ENCODE data around the gene SNX18. TPM values are rescaled to one million over a fixed set of nuclear protein-coding genes. Genes with fewer than 3 reads are reported as not detected.

Gene SNX18
- total RNA-seq, 1 experiment from 2014 or later = 16.0 TPM

DNA sequence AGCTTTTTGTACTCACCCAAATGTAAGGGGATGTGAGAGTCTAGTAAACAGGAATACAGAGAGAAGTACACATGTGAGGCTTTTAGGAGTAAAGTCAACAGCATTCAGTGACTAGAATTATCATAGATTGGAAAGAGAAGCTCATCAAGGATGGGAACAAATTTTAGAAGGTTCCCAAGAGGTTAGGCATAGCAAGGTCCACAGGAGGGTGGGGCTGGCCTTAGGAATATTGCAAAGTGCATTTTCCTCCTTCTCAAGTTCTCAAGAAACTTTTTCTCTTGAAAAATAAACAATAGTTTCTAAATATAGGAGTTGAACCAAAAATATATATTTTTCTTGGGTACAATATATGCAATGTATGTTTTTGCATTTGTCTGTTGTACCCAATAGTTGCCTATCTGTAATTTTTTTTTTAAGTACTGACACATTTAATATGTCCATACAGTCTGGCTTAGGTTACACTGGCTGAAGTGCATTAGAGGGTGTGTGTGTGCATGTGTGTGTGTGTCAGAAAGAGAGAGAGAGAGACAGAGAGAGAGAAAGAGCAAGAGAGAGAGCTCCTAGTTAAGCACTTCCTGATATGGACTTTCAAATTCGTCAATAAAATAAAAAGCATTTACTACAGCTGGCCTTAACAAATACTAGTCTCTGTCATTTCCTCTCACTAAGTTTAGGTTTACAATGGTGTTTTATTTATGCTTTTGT is 62.2 kb downstream of the SNX18 start (continued):
- no peak for TF ChIP-seq YY1 (IDR thresholded peaks at IDR 0.05; ENCODE audit: extremely low read depth, insufficient replicate concordance, low read depth, low read length)
- TF ChIP-seq EZH2phosphoT487 (IDR thresholded peaks at IDR 0.05; ENCODE audit: borderline replicate concordance) = no peak
- TF ChIP-seq, protein P1, sequence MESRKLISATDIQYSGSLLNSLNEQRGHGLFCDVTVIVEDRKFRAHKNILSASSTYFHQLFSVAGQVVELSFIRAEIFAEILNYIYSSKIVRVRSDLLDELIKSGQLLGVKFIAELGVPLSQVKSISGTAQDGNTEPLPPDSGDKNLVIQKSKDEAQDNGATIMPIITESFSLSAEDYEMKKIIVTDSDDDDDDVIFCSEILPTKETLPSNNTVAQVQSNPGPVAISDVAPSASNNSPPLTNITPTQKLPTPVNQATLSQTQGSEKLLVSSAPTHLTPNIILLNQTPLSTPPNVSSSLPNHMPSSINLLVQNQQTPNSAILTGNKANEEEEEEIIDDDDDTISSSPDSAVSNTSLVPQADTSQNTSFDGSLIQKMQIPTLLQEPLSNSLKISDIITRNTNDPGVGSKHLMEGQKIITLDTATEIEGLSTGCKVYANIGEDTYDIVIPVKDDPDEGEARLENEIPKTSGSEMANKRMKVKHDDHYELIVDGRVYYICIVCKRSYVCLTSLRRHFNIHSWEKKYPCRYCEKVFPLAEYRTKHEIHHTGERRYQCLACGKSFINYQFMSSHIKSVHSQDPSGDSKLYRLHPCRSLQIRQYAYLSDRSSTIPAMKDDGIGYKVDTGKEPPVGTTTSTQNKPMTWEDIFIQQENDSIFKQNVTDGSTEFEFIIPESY (IDR thresholded peaks at IDR 0.05; ENCODE audit: extremely low read depth, insufficient replicate concordance, low read length) = no peak
- TF ChIP-seq EZH2 (IDR thresholded peaks at IDR 0.05) = no peak
- TF ChIP-seq CBX3 (IDR thresholded peaks at IDR 0.05; ENCODE audit: low read depth) = no peak

DNA sequence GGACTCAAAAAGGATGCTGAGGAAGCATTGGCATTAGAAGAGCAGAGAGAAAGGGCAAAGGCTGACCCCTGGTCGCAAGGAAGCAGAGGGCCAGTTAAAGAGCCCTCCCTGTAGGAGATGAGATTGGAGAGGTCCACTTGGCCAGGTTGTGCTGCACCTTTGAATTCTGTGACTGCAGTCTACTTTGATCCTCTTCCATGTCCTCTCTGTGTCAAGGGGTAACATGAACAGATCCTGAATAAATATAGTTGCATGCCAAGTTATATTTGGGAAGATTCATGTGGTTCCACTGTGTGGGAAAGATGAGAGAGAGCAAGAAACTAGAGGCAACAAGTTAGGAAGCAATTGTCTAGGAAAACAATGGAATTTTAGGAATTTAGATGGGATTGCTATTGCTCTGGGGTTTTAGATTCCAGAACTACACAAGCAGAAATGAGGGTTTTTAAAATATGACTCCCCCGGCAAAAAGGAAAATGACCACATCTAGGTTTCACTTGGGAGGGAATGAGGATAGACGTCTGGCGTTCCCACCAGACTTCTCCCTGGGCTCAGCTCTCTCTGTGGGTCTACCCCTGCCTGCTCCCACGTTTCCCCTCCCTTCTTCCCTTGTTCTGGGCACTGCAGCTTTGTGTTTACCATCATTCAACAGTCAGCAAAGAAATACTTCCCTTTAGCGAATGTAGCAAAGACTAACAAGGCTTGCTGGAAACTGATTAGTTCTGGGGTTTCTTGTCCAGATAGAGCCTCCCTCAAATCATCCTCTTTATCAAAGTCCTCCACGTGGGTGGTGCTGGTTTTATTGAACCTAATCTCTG is 63.6 kb downstream of the SNX18 start:
- H3K4me2 ChIP-seq (ENCODE audit: low read length) = no peak overlapping the region
- ChIA-PET CTCF (no interaction called here), POLR2A (no interaction called here), RAD21 (ENCODE audit: low non-redundant PET in 1 of 2, low total read pairs in 2 of 2, uncharacterized antibody in 2 of 2, unreplicated experiment in 2 of 2) (no interaction called here)
- ATAC-seq = no peak
- no peaks in the 10 kb centered on the region; a peak in 1 of 4 replicates for H3K9me3 ChIP-seq (ENCODE audit: control insufficient read depth in 1 of 2, insufficient read depth in 1 of 2, low read depth in 1 of 2, low read length in 2 of 2)
- H3K27me3 ChIP-seq (ENCODE audit: insufficient read depth, low read length) = no peaks in the 10 kb centered on the region
- no peaks in the 10 kb centered on the region for H3K9me2 ChIP-seq (ENCODE audit: insufficient read depth)
- intact Hi-C loops (cut with micrococcal nuclease) = no loop called here
- no peak for DNase-seq (ENCODE audit: low read depth, low spot score)
- BruUV-seq (replicated peaks) = no TSS peak
- H3K4me1 ChIP-seq (ENCODE audit: control insufficient read depth in 1 of 2, insufficient read depth in 2 of 2, low read length in 2 of 2) = no peaks in the 10 kb centered on the region
- H3K4me3 ChIP-seq (replicated peaks in 1 of 2; ENCODE audit: low read depth in 1 of 2, low read length in 2 of 2) = no peak overlapping the region
- no peak for TF ChIP-seq RAD21 (IDR thresholded peaks at IDR 0.05; ENCODE audit: low read depth)
- TF ChIP-seq CEBPB (IDR thresholded peaks at IDR 0.05; ENCODE audit: low read depth) = no peak
- TF ChIP-seq, protein P2, sequence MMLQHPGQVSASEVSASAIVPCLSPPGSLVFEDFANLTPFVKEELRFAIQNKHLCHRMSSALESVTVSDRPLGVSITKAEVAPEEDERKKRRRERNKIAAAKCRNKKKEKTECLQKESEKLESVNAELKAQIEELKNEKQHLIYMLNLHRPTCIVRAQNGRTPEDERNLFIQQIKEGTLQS (IDR thresholded peaks at IDR 0.05) = no peak
- TF ChIP-seq POLR2AphosphoS5 (IDR thresholded peaks at IDR 0.05; ENCODE audit: low read depth, low read length) = no peak
- no peak for TF ChIP-seq EZH2phosphoT487 (IDR thresholded peaks at IDR 0.05; ENCODE audit: borderline replicate concordance)
- TF ChIP-seq TCF7L2 (IDR thresholded peaks at IDR 0.05; ENCODE audit: borderline replicate concordance, extremely low read depth, insufficient read depth, insufficient read length) = no peak
- TF ChIP-seq EZH2 (IDR thresholded peaks at IDR 0.05) = no peak
- no peak for TF ChIP-seq YY1 (IDR thresholded peaks at IDR 0.05; ENCODE audit: extremely low read depth, insufficient replicate concordance, low read depth, low read length)
- TF ChIP-seq EGR1 (IDR thresholded peaks at IDR 0.05; ENCODE audit: low read depth) = no peak
- no peak for TF ChIP-seq CBX3 (IDR thresholded peaks at IDR 0.05; ENCODE audit: low read depth)
- H3K9ac ChIP-seq (ENCODE audit: low read length) = no peak overlapping the region
- H3K27ac ChIP-seq (ENCODE audit: low read depth, low read length) = no peak overlapping the region
- no peaks in the 10 kb centered on the region for H3K36me3 ChIP-seq (ENCODE audit: control insufficient read depth in 1 of 2, insufficient read depth in 2 of 2, low read length in 2 of 2)
- no peaks in the 10 kb centered on the region for H4K20me1 ChIP-seq (ENCODE audit: insufficient read depth)
- no peak overlapping the region for H2AFZ ChIP-seq (ENCODE audit: low read depth, low read length, poor library complexity, severe bottlenecking)
- H3K79me2 ChIP-seq (ENCODE audit: insufficient read depth, low read length) = no peaks in the 10 kb centered on the region
